ENCODE data around the gene MYH6. TPM values are rescaled to one million over a fixed set of nuclear protein-coding genes. Genes with fewer than 3 reads are reported as not detected.

Gene MYH6
- total and polyA plus RNA-seq, 2 of the 13 experiments (the other 11 are each of a cell fraction or from before 2014, with no cell fraction given): 0.01 TPM; not detected in 1

GRCh38 chr14:23375527-23376251 is 32.4 kb downstream of the MYH6 start (continued):
- TF ChIP-seq ZNF407 (CRISPR knock-in tag; IDR thresholded peaks at IDR 0.05; ENCODE audit: not compliant biosample characterization): no peak
- TF ChIP-seq FOXO4 (CRISPR knock-in tag; conservative IDR thresholded peaks at IDR 0.05): 0 out of 2 replicates have a peak, but pooled peaks have one; percentile 15
- TF ChIP-seq ETS1 (CRISPR knock-in tag; IDR thresholded peaks at IDR 0.05): no peak
- TF ChIP-seq CEBPZ (IDR thresholded peaks at IDR 0.05; ENCODE audit: low read length): no peak
- TF ChIP-seq ZFYVE20 (CRISPR knock-in tag; IDR thresholded peaks at IDR 0.05; ENCODE audit: borderline replicate concordance, low read depth): no peak
- TF ChIP-seq EZH2 (conservative IDR thresholded peaks at IDR 0.05; ENCODE audit: low read depth, low read length): peak; percentile 65; the same call in 1 of the 2 replicates
- no peak for TF ChIP-seq ZBTB39 (CRISPR knock-in tag; IDR thresholded peaks at IDR 0.05)
- TF ChIP-seq U2AF2 (IDR thresholded peaks at IDR 0.05; ENCODE audit: low read depth, low read length): no peak
- TF ChIP-seq TFDP1 (CRISPR knock-in tag; IDR thresholded peaks at IDR 0.05; ENCODE audit: borderline replicate concordance): no peak
